ENCODE data around the gene ADAM12. TPM values are rescaled to one million over a fixed set of nuclear protein-coding genes. Genes with fewer than 3 reads are reported as not detected.

Gene ADAM12
- total and polyA plus RNA-seq, 2 donors from 2014 or later, result 0.26 to 3.3 TPM

GRCh38 chr10:126041117-126041516 lies 347.2 kb downstream of the ADAM12 start:
- H3K4me3 ChIP-seq (ENCODE audit: low read length in 3 of 3), result no peak overlapping the region
- TF ChIP-seq, protein P1, sequence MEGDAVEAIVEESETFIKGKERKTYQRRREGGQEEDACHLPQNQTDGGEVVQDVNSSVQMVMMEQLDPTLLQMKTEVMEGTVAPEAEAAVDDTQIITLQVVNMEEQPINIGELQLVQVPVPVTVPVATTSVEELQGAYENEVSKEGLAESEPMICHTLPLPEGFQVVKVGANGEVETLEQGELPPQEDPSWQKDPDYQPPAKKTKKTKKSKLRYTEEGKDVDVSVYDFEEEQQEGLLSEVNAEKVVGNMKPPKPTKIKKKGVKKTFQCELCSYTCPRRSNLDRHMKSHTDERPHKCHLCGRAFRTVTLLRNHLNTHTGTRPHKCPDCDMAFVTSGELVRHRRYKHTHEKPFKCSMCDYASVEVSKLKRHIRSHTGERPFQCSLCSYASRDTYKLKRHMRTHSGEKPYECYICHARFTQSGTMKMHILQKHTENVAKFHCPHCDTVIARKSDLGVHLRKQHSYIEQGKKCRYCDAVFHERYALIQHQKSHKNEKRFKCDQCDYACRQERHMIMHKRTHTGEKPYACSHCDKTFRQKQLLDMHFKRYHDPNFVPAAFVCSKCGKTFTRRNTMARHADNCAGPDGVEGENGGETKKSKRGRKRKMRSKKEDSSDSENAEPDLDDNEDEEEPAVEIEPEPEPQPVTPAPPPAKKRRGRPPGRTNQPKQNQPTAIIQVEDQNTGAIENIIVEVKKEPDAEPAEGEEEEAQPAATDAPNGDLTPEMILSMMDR (IDR thresholded peaks at IDR 0.05; ENCODE audit: borderline replicate concordance, extremely low read depth, insufficient read depth), result no peak
- intact Hi-C loops (cut with DNase I), result no loop called here
- H3K9me3 ChIP-seq (ENCODE audit: control insufficient read depth in 2 of 3, insufficient read depth in 1 of 3, low read length in 3 of 3), result no peaks in the 10 kb centered on the region
- DNase-seq, result peak in 3 of 5 donors; percentile 31 to 42 (median 42)
- peaks cover 4 to 16% (median 10%) of the 10 kb centered on the region in 3 donors for H3K4me1 ChIP-seq (ENCODE audit: control insufficient read depth in 2 of 3, insufficient read depth in 2 of 3, low read depth in 1 of 3, low read length in 3 of 3)
- H3K27ac ChIP-seq (ENCODE audit: low read depth in 2 of 2, low read length in 2 of 2), result no peak overlapping the region
- FAIRE-seq, result no peak
- no peaks in the 10 kb centered on the region for H3K27me3 ChIP-seq (ENCODE audit: control insufficient read depth, insufficient read depth, low read length)
- no peaks in the 10 kb centered on the region for H3K36me3 ChIP-seq (ENCODE audit: control insufficient read depth in 2 of 3, insufficient read depth in 3 of 3, low read length in 3 of 3)
- H3K9ac ChIP-seq (ENCODE audit: low read length in 3 of 3), result no peak overlapping the region

GRCh38 chr10:126037946-126038345 lies 350.3 kb downstream of the ADAM12 start:
- Histone ChIP-seq H3K9ac (ENCODE audit: low read length in 3 of 3) (no peak overlapping the region), H3K27ac (ENCODE audit: low read depth in 2 of 2, low read length in 2 of 2) (no peak overlapping the region), H3K4me1 (ENCODE audit: control insufficient read depth in 2 of 3, insufficient read depth in 2 of 3, low read depth in 1 of 3, low read length in 3 of 3) (peaks cover 4 to 16% (median 10%) of the 10 kb centered on the region in 3 donors), H3K27me3 (ENCODE audit: control insufficient read depth, insufficient read depth, low read length) (no peaks in the 10 kb centered on the region), H3K4me3 (ENCODE audit: low read length in 3 of 3) (no peak overlapping the region), H3K9me3 (ENCODE audit: control insufficient read depth in 2 of 3, insufficient read depth in 1 of 3, low read length in 3 of 3) (peaks cover 0 to 8% (median 1%) of the 10 kb centered on the region in 3 donors), H3K36me3 (ENCODE audit: control insufficient read depth in 2 of 3, insufficient read depth in 3 of 3, low read length in 3 of 3) (no peaks in the 10 kb centered on the region)
- DNase-seq (no peak), FAIRE-seq (no peak)
- intact Hi-C loops (cut with DNase I), result no loop called here
- TF ChIP-seq, protein P1 (IDR thresholded peaks at IDR 0.05; ENCODE audit: borderline replicate concordance, extremely low read depth, insufficient read depth), result no peak

GRCh38 chr10:126036515-126036914 lies 351.8 kb downstream of the ADAM12 start:
- no peak overlapping the region for H3K9ac ChIP-seq (ENCODE audit: low read length in 3 of 3)
- TF ChIP-seq, protein P1 (IDR thresholded peaks at IDR 0.05; ENCODE audit: borderline replicate concordance, extremely low read depth, insufficient read depth), result no peak
- no peak for FAIRE-seq

DNA sequence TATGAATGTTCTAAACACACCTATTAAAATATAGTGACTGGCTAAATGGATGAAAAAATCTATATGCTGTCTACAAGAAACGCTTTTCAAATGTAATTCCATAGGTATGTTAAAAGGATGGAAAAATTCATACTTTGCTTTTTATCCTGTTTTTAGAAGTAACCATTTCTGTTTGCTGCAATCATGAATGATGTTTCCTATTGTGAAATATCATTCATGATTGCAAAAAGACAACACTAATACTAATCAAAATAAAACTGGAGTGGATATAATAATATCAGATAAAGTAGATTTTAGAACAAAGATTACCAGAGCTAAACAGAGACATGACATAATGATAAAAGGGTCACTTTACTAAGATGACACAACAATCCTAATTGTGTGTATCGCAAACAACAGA lies 353.7 kb downstream of the ADAM12 start:
- intact Hi-C loops (cut with DNase I), result no loop called here
- no peaks in the 10 kb centered on the region for H3K27me3 ChIP-seq (ENCODE audit: control insufficient read depth, insufficient read depth, low read length)

More at GRCh38 chr10:126036515-126036914, 351.8 kb downstream of the ADAM12 start:
- no peaks in the 10 kb centered on the region for H3K36me3 ChIP-seq (ENCODE audit: control insufficient read depth in 2 of 3, insufficient read depth in 3 of 3, low read length in 3 of 3)
- H3K9me3 ChIP-seq (ENCODE audit: control insufficient read depth in 2 of 3, insufficient read depth in 1 of 3, low read length in 3 of 3), result peaks cover 0 to 8% (median 1%) of the 10 kb centered on the region in 3 donors
- H3K27ac ChIP-seq (ENCODE audit: low read depth in 2 of 2, low read length in 2 of 2), result no peak overlapping the region
- H3K4me1 ChIP-seq (ENCODE audit: control insufficient read depth in 2 of 3, insufficient read depth in 2 of 3, low read depth in 1 of 3, low read length in 3 of 3), result peaks cover under 1 to 3% (median 3%) of the 10 kb centered on the region in 3 donors
- intact Hi-C loops (cut with DNase I), result no loop called here
- no peak overlapping the region for H3K4me3 ChIP-seq (ENCODE audit: low read length in 3 of 3)
- DNase-seq, result no peak
- no peaks in the 10 kb centered on the region for H3K27me3 ChIP-seq (ENCODE audit: control insufficient read depth, insufficient read depth, low read length)

More for the DNA sequence above, 353.7 kb downstream of the ADAM12 start:
- Histone ChIP-seq H3K36me3 (ENCODE audit: control insufficient read depth in 2 of 3, insufficient read depth in 3 of 3, low read length in 3 of 3) (no peaks in the 10 kb centered on the region), H3K4me1 (ENCODE audit: control insufficient read depth in 2 of 3, insufficient read depth in 2 of 3, low read depth in 1 of 3, low read length in 3 of 3) (no peaks in the 10 kb centered on the region), H3K27ac (ENCODE audit: low read depth in 2 of 2, low read length in 2 of 2) (no peak overlapping the region), H3K9ac (ENCODE audit: low read length in 3 of 3) (no peak overlapping the region), H3K4me3 (ENCODE audit: low read length in 3 of 3) (no peak overlapping the region), H3K9me3 (ENCODE audit: control insufficient read depth in 2 of 3, insufficient read depth in 1 of 3, low read length in 3 of 3) (peaks cover 0 to 8% (median 1%) of the 10 kb centered on the region in 3 donors)
- DNase-seq (no peak), FAIRE-seq (no peak)
- TF ChIP-seq, protein P1 (IDR thresholded peaks at IDR 0.05; ENCODE audit: borderline replicate concordance, extremely low read depth, insufficient read depth), result no peak
